ENCODE measurements around the gene DLGAP5.

DLGAP5 gene

GRCh38 chr14:55194656-55195355 lies 3.4 kb upstream of the DLGAP5 start:
- in situ Hi-C loops (cut with HindIII; ENCODE audit: low pct_ligation_motif_present, low sequenced_read_pairs) = no loop called here
- no peak for DNase-seq
- TF ChIP-seq, protein P1, sequence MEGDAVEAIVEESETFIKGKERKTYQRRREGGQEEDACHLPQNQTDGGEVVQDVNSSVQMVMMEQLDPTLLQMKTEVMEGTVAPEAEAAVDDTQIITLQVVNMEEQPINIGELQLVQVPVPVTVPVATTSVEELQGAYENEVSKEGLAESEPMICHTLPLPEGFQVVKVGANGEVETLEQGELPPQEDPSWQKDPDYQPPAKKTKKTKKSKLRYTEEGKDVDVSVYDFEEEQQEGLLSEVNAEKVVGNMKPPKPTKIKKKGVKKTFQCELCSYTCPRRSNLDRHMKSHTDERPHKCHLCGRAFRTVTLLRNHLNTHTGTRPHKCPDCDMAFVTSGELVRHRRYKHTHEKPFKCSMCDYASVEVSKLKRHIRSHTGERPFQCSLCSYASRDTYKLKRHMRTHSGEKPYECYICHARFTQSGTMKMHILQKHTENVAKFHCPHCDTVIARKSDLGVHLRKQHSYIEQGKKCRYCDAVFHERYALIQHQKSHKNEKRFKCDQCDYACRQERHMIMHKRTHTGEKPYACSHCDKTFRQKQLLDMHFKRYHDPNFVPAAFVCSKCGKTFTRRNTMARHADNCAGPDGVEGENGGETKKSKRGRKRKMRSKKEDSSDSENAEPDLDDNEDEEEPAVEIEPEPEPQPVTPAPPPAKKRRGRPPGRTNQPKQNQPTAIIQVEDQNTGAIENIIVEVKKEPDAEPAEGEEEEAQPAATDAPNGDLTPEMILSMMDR (IDR thresholded peaks at IDR 0.05; ENCODE audit: low read depth, low read length, missing control alignments) = no peak
- Histone ChIP-seq H3K36me3 (replicated peaks) (no peaks in the 10 kb centered on the region), H3K4me3 (ENCODE audit: low read depth, low read length) (no peak overlapping the region), H3K27ac (no peak overlapping the region), H3K27me3 (replicated peaks) (no peaks in the 10 kb centered on the region)

DNA sequence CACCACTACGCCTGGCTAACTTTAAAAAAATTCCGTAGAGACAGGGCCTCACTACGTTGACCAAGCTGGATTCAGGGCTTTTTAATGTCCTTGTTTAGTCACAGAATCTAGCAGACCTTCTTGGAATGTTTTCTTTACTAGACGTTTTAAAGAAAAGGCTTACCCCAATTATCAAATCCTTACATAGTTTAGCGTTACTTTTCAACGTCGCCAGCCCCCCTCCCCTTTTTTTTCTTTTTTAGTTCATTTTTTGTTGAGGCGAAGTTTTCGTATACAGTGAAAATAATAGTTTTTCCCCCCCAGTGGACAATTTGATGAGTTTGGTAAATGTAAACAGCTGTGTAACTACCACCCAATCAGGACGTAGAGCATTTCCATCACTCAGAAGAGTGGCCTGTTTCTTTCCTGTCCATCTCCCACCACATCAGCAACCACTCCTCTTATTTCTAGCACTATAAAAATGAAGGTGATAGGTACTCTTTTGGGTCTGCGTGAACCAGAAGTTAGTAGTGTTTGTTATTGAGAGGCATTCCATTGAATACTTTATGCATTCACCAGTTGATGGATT lies 753 bp upstream of the DLGAP5 start:
- Histone ChIP-seq H3K27ac (no peak overlapping the region), H3K27me3 (replicated peaks) (no peaks in the 10 kb centered on the region), H3K4me3 (ENCODE audit: low read depth, low read length) (peak overlapping the region; percentile 98), H3K36me3 (replicated peaks) (no peaks in the 10 kb centered on the region)
- DNase-seq = no peak
- TF ChIP-seq, protein P1 (IDR thresholded peaks at IDR 0.05; ENCODE audit: low read depth, low read length, missing control alignments) = no peak
- in situ Hi-C loops (cut with HindIII; ENCODE audit: low pct_ligation_motif_present, low sequenced_read_pairs) = no loop called here

DNA sequence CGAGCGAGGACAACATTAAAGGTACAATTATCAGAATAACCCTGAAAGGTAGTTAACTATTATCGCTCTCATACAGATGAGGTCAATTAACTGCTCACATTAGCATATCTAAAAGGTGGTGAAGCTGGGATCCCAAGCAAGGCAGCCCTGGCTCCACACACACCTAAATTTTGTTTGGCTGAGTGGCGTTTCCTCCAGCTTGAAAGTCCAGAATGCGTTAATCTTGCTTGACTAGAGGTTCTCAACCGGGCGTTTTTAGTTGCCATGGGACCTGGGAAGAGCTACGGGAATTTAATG lies 531 bp downstream of the DLGAP5 start:
- in situ Hi-C loops (cut with HindIII; ENCODE audit: low pct_ligation_motif_present, low sequenced_read_pairs) = no loop called here
- no peak overlapping the region for H3K27ac ChIP-seq
- H3K27me3 ChIP-seq (replicated peaks) = no peaks in the 10 kb centered on the region
- no peak for DNase-seq
- peak overlapping the region; percentile 98 for H3K4me3 ChIP-seq (ENCODE audit: low read depth, low read length)
- H3K36me3 ChIP-seq (replicated peaks) = no peaks in the 10 kb centered on the region
- TF ChIP-seq, protein P1 (IDR thresholded peaks at IDR 0.05; ENCODE audit: low read depth, low read length, missing control alignments) = no peak

DNA sequence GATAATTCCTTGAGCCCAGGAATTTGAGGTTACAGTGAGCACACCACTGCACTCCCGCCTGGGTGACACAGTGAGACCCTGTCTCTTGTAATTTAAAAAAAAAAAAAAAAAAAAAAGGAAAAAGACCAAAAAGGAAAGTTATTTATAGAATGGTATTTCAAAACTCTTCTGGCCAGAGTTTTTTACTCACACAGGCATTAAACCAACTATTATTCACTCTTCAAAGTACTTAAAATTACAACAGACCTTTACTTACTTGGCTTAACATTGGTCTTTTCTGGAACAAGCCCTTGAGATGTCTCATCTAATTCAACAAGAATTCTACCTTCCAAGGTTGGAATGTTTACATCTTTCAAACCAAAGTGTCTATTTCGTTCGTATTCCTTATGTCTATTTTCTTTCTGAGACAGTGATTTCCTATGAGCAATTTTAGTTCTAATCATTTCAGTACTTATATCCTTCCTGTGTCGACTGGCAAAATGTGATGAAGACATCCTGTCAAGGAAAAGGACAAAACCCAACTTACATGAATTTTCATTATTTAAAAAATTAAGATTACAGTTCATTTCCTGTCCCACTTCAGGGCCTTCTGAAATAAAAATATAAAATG lies 2.6 kb downstream of the DLGAP5 start:
- in situ Hi-C loops (cut with HindIII; ENCODE audit: low pct_ligation_motif_present, low sequenced_read_pairs) = no loop called here
- Histone ChIP-seq H3K27me3 (replicated peaks) (no peaks in the 10 kb centered on the region), H3K4me3 (ENCODE audit: low read depth, low read length) (no peak overlapping the region), H3K36me3 (replicated peaks) (no peaks in the 10 kb centered on the region), H3K27ac (no peak overlapping the region)
- TF ChIP-seq, protein P1 (IDR thresholded peaks at IDR 0.05; ENCODE audit: low read depth, low read length, missing control alignments) = no peak
- no peak for DNase-seq

DNA sequence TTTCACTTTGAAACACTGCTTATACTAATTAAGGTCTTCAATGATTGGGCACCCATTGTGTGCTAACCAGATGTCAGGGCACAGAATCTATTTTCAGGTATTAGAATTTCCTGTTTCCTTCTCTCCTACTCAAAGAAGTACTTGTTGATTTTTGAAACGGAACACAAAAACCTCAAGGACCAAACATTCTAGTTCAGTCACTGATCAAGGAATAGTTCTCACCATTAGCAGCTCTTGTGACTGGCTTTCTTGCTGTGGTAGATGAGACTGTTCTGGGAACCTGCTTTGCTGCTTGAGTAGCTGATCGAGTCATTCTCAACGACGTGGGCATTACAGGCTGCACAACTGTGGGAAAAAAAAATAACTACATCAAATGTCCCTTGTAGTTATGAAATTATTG lies 11.0 kb downstream of the DLGAP5 start:
- H3K4me3 ChIP-seq (ENCODE audit: low read depth, low read length) = no peak overlapping the region
- in situ Hi-C loops (cut with HindIII; ENCODE audit: low pct_ligation_motif_present, low sequenced_read_pairs) = no loop called here
- peak overlapping the region; percentile 41 for H3K27ac ChIP-seq
- DNase-seq = peak; percentile 24
- H3K36me3 ChIP-seq (replicated peaks) = no peaks in the 10 kb centered on the region
- no peaks in the 10 kb centered on the region for H3K27me3 ChIP-seq (replicated peaks)
- TF ChIP-seq, protein P1 (IDR thresholded peaks at IDR 0.05; ENCODE audit: low read depth, low read length, missing control alignments) = no peak

Data from brain microvascular endothelial cell (primary cell).